SK-N-DZ (cell line): ENCODE measurements around the gene NPLOC4. TPM values are rescaled to one million over a fixed set of nuclear protein-coding genes. Genes with fewer than 3 reads are reported as not detected.

ENCODE experiments used
- DNase-seq: peaks from one replicate; pipeline ENCODE4 v3.0.0-alpha.2; 2015; ENCODE audit warnings: low spot score
- polyA plus RNA-seq, 2 experiments: library from polyadenylated mRNA; depleted of rRNA; stranded (reverse); fragments of >200 nt; gene quantifications; 2 replicates each; pipeline ENCODE4 v1.2.3, GENCODE V29; 2014

Gene NPLOC4
- polyA plus RNA-seq (2014; cell fraction: cytosol; rRNA removed): 51.7 and 56.5 TPM in 2 replicates
- polyA plus RNA-seq (2014; cell fraction: nucleus; rRNA removed): 51.3 and 76.8 TPM in 2 replicates

DNA sequence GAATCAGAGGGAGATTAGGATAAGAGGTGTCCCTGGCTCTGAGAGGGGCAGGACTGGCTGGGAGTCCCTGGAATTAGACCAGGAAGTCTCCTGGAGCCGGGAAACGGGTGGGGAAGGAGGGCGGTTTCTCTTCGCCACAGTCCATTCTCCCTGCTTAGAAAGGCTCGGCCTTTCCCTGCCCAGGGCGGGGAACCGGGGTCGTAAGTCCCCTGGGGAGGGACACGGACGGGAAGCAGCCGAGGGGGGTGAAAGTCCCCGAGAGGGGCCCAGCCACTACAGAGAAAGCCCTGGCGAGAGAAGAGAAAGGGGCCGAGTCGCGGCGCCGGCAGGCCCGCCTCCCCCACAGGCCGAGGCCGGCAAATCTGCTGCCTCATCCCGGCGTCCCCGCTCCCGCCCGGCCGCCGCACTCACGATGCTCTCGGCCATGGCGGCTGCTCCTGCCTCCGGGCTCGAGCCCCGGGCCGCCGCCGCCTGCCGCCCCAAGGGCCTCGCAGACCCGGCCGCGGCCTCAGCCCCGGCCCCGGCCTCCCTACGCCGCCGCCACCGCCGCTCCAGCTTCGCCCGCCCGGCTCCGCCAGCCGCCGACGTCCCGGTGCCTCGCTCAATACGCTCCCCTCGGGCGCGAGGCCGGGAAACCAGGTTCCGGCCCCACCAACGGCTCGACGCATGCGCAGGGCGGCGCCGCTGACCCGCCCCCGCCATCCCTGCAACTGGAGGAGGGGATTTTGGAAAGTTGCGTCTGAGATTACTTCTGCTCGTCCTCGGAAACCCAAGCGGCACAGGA lies at the start of gene NPLOC4, which contains the start of gene TSPAN10:
TSS of gene NPLOC4 (minus strand) at position 608 of the 784 bp plus-strand sequence. CDS start at position 426, 182 bp downstream.
TSS of gene TSPAN10 (plus strand) at position 692 of the 784 bp plus-strand sequence. CDS start 5,217 bp downstream, outside the sequence.
- DNase-seq: peak; percentile 84

DNA sequence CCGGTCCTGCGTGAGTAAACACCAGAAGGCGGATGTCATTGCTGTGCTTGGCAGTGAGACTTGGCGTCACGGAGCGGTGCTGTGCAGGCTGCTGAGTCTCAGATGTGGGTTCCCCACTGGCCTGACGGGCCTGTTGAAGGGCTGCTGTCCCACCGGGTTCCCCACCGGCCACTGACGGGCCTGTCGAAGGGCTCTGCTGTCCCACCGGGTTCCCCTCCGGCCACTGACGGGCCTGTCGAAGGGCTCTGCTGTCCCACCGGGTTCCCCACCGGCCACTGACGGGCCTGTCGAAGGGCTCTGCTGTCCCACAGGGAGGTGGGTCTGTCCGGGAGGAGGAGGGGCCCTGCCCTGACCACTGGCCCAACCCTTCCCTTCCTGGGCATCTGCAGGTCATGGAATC lies 49.7 kb upstream of the NPLOC4 start:
- DNase-seq: no peak

DNA sequence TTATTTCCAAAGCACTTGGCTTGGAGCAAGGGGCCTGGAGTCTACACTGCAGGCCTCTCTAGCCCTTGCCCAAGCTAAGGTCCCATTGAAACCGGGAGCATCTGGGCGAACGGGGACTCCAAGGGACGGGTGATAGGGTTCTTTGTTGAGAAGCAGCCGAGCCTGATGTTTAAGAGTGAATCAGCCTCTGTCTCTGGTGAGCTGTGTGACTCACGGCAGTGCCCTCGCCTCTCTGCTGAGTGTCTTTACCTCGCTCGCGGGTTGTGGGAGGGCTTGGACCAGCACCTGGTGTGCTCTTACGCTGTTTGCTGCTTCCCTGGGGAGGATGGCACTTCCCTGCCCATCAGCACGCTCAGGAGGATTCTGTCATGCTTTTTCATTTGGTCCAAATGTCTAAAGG lies 48.2 kb upstream of the NPLOC4 start:
- no peak for DNase-seq

DNA sequence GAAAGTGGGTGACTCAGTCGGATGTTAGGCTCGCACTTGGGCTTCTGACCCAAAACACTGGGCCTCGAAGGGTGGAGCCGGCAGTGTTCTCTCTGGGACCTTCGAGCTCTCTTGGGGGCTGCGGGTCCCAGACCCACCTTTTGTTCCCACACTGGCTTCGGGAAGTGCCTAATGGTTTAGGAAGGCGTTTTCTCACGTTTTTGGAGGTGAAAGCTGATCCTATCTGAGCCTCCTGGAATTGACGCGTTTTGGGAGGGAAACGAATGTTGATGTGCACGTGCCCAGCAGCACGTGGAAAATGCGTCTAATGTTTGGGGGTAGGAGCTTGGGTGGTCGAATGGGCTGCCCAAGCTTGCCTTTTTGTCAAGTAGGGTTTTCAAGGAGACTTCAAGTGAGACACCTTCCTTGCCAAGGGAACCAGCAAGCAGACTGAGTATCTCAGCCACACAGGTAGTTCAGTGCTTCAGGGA lies 47.6 kb upstream of the NPLOC4 start:
- DNase-seq: no peak

DNA sequence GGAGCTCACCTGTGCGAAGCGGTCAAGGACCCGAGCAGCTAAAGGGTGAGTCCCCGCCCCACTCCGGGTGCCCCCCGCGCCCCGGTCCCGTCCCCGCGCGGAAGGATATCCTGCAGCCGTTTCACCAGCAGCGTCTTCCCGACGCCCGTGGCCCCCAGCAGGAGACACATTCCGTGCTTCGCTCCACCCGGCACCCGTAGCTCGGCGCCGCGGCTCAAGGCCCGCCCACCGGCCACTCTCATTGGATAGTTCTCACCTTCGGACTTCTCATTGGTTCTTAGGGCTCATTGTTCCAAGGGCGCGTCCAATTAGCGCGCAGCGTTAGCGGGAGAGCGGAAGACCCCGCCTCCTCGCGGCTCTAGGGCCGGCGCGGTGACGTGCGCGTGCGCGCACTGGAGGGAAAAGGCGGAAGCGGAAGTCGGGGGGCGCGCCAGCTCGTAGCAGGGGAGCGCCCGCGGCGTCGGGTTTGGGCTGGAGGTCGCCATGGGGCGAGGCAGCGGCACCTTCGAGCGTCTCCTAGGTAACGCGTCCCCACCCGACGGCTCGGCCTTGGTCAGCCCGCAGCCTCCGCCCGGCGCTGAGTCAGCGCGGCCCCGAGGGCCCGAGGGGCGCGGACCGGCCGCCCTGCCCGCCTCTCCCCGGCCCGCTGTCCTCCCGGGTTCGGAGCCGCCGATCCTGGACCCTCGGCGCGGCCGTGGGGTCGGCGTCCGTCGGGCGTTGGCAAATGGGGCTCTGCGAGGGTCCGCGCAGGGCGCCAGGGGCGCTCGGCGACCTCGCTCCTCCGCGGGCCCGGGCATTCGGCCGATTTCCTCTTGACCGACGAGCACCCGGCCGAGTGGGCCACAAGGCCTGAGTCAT lies 46.9 kb upstream of the NPLOC4 start, which contains the start of the genes ARL16 and HGS:
TSS of gene ARL16 (minus strand) at position 214 of the 858 bp plus-strand sequence. CDS start at position 170, 44 bp downstream.
TSS of gene HGS (plus strand) at position 428 of the 858 bp plus-strand sequence. CDS start at position 484, 56 bp downstream.
- DNase-seq: peak; percentile 99

DNA sequence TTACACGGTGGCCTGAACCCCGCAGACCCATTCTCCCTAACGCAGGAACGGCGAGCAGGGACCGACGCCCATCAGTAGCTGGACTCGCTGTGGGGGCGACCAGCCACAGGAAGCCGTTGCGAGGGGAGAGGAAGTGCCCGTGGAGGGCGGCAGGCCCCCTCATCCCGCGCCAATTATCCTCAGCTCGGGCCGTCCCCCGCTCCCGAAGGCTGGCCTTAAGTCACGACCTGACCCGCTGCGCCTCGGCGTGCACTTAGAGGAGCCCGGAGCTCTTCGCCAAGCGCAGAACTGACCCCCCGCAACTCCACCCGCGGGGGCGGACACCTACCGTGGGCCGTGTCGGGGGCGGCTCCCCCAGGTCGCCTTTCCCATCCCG lies 46.3 kb upstream of the NPLOC4 start:
- DNase-seq: no peak

DNA sequence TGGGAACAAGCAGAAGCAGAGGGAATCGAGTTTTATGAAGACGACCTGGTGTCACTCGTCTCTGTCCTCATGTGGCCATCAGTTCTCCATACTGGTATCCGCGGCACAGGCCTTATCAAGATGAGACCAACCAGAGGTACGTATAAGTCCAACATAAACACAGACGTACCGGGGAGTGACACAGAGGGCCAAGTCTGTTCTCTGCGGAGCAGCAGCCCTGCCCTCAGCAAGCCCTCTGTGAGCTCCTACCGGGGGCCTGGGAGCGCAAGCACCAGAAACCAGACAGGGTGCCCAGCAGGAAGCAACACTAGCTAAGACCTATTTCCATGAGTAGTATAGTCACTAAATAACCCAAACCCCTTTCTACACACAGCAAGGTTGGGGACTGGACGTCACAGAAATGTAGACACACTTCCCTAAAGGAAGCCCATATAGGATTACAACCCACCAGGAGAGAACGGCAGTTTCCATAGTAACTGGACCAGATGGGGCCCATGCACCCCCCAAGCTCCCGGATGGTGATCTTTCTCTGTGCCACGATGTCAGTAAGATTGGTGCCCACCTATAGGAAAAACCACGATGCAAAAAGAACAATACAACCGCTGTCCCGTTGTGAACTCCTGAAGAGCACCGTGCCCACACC lies 45.8 kb upstream of the NPLOC4 start:
- DNase-seq: no peak

DNA sequence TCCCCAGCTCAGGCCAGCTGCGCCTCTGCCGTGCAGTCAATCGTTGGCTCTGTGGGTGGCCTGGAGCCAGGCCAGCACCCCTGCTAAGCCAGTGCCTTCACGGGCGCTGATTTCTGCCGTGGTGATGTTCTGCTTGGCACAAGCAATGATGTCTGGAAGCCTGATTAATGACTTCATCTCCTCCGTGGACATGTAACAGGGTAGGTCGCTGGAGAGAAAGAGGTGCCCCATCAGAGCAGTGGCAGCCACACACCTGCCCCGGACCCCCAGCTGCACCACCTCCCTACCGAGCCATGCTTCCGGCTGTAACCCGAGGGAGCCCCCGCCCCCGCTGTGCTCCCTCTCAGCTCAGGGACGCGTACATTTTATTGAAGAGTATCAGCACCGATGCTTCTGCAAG lies 44.8 kb upstream of the NPLOC4 start:
- no peak for DNase-seq

DNA sequence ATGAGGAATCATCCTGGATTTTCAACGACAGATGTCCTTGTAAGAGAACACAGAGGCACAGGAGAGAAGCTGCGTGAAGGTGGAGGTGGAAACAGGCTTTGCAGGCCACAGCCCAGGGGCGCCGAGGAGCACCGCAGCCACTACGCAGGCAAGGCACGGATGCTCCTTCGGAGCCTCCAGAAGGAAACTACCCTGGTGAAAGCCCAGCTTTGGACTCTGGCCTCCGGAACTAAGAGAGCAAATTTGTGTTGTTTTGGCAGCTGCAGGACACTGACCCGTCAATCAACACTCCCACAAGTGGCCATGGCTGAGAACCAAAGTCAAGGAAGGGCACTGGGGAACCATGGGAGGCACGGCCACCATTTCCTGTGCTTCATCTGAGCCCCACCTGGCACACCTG lies 43.2 kb upstream of the NPLOC4 start:
- DNase-seq: no peak

DNA sequence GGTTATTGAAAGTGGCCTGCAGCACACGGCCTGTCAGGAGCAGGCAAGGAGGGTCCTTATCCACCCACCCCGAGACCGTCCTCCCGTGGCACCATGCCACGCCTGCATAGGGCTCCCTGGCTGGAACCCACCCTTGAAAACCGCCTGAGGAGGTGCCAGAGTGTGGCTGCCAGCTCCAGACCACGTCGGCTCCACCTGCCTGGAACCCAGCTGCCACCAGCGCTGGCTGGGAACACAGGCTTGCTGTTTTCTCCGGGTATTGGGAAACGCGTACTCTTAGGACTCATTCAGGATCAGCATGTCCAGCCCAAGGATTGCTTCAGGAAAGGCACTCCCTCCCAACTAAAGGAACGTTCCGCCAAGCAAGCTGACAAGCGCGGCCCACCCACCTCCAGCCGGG lies 40.0 kb upstream of the NPLOC4 start:
- no peak for DNase-seq

DNA sequence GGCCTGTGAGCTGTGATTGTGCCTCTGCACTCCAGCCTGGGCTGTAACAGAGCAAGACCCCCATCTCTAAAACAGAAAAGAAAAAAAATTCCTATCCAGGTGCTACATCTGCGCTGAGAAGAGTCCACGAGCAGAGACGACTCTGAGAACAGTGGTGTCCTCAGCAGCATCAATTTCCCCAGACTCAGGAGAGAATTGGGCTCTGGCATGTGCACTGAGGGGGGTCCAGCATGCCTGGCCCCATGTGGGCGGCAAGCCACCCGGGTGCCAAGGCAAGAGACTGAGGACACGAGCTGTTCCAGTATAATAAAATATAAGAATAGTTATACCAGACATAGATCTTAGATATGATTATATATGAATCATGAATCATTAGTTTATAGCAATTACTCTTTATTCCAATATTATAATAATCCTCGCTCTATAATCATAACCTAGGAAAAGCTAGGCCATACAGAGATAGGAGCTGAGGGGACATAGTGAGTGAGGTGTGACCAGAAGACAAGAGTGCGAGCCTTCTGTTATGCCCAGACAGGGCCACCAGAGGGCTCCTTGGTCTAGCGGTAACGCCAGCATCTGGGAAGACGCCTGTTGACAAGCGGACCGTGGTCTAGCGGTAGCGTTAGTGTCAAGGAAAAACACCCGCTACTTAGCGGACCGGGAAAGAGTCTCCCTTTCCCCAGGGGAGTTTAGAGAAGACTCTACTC lies 38.8 kb upstream of the NPLOC4 start:
- peak; percentile 52 for DNase-seq

DNA sequence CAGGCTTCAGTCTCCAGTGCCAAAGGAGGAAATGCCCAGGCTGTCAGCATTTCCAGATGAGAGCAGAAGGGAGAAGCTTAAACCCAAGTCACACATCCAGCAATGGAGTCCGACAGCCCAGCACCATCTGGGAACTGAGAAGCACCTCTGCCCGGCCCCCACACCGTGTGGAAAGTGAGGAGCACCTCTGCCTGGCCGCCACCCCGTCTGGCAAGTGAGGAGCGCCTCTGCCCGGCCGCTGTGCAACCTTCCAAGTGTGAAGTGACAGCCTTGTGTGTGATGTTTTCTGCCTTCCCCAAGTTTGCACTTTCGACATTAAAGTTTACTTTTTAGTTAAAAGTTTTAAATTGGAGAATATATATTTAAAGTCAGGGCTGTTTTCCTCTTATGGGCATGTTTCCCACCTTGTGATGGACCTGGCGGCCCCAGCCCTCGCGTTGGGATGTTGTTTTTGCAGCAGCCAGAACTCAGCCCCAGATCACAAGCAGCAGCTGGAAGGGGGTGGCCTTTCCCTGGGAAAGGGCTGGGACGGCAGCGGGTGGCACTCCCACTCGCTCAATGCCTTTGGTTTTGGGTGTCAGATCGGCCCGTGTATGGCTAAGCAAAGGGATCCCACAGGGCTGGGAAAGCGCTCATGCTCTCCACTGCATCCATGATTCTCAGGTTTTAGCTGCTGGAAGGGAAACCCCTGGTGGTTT lies 36.8 kb upstream of the NPLOC4 start:
- DNase-seq: no peak

DNA sequence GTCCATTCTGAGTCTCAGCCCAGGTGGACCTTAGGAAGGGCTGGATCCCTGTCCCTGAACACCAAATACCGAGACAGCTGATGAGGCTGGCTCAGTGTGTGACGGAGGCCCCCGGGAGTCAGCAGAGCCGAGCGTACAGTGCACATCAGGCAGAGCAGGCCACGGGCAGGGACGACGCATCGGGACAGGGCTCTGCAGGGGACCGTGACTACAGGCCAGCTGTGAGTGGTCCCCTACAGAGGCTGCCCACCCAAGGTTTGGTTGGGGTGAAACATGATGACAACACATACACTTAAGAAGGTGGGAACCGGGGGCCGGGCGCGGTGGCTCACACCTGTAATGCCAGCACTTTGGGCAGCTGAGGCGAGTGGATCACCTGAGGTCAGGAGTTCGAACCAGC lies 36.0 kb upstream of the NPLOC4 start:
- no peak for DNase-seq

DNA sequence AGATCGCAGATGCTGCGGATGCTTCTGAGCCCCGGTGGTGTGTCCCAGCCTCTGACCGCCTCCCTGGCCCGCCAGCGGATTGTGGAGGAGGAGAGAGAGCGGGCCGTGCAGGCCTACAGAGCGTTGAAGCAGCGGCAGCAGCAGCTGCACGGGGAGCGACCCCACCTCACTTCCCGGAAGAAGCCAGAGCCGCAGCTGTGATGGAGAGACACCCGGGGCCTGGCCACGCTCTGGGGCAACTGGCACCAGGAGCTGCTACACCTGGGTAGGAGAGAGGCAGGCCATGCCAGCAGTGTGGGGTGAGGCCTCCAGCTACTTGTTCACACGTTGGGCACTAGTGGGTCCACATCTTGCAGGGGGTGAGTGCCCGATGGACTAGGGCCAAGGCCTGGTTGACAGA lies 35.6 kb upstream of the NPLOC4 start:
- no peak for DNase-seq

DNA sequence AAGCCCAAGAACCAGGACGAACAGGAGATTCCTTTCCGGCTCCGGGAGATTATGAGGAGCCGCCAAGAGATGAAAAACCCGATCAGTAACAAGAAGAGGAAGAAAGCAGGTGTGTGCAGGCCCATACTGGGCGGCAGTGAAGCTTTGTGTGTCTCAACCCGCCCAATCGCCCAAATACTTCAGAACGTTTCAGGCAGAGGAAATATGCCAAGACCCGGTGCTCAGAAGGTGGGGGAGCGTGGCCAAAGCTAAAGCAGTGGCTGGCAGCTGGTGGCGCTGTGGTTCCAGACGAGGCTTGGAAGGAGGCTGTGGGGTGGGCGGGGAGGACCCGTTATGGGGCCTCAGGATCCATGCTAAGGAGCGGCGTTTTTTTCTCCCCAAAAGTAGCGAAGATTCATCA lies 30.8 kb upstream of the NPLOC4 start:
- no peak for DNase-seq

DNA sequence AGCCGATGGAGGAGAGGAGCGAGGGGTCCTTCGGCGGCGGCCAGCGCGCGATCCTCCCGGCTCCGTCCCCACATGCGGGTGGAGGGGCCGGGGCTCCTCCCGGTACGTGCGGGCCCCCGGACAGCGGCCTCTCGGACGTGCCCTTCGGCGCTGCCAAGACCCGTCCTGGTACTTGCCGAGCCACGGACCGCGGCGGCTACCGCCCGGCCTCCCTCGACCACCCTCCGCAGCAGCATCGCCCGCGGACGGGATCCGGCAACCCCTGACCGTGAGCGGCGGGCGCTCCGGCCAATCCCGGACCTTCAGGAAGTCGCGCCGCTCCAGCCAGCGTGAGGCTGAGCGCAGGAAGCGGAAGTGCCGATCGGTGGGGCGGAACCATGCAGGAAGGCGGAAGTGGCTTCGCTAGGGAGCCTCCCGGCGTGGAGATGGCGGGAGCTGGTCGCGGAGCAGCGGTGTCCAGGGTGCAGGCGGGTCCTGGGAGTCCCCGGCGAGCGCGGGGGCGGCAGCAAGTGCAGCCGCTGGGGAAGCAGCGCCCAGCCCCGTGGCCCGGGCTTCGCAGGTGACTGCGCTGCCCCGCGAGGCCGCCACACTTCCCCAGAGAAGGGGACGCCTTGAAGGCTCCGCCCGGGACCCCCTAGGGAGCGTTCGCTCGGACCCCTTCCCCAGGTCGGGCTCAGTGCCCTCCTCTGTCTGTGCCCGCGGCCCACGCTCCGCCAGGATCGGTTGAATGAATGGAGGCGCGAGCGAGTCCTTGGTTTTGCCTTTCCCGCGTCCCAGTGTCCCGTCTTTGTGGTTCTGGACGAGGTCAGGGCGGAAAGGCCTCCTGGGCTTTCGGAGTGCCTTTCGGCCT lies 29.7 kb upstream of the NPLOC4 start, which contains the start of the genes CCDC137 and OXLD1:
TSS of gene CCDC137 (plus strand) at position 396 of the 850 bp plus-strand sequence. CDS start at position 426, 30 bp downstream.
TSS of gene OXLD1 (minus strand) at position 264 of the 850 bp plus-strand sequence. CDS start at position 236, 28 bp downstream.
- DNase-seq: peak; percentile 97

DNA sequence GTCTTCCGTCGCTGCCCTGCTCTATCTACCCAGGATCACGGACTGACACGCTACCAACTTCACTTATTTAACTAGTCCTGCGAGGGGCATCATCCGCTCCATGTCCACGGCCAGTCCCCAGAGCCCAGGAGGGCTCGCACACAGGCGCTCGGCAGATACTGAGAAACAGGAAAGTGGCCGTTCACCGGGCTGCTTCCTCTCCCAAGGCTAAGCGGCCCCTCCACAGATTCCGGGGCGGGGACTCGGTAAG lies 29.1 kb upstream of the NPLOC4 start:
- DNase-seq: peak; percentile 73

DNA sequence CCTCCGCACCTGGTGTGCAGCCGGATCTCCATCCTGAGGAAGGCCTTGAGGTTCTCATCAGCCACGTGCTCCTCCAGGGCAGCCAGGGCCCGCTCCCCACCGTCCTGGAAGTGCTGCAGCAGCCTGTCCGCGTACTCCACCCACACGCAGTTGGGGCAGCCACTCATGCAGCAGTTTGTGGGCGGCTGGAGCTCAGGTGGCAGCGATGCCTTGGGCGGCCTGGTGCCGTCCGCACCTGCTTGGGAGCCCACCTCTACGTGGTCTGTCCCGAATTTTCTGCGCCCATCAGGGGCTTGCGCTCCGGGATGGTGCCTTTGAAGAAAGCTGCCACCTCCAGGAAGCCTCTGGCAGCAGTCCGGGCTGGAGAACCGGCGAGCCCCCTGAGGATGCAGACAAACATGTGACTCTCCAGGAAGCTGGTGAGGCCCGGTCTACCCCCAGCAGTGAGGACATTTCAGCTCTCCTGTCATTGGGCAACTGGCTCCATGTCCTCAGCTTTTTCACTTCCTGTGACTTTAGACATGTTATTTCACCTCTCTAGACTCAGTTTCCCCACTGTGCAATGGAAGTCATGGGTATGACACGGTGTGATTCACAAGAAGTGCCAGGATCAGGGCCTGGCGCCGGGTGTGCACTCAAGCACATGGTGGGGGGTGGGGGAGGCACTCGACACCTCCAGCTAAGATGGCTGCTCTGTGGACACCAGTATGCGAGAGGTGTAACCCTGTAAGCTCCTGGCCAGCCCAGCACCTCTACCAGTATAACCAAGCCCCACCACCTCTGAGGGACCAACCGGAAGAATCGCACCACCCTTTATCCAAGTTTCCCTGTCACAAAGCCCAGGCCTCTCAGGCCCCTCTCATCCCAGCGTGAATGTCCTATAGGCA lies 28.5 kb upstream of the NPLOC4 start:
- DNase-seq: no peak
